ENCODE measurements around the gene FIG4. TPM values are rescaled to one million over a fixed set of nuclear protein-coding genes. Genes with fewer than 3 reads are reported as not detected.

Gene FIG4
- total RNA-seq, 1 experiment from 2014 or later: 21.3 TPM

GRCh38 chr6:109783250-109783986 is 92.3 kb downstream of the FIG4 start:
- ChIA-PET POLR2A (no interaction called here), CTCF (interaction anchor here (0.6 to 5.1 kb wide), 42 partner anchors 8 to 607 kb away, joined by 3 to 97 read pairs (median 4); no protein-coding TSS in a partner anchor)
- TF ChIP-seq STAT6 (CRISPR knock-in tag; conservative IDR thresholded peaks at IDR 0.05; ENCODE audit: low read depth) (no peak), ESRRA (CRISPR knock-in tag; IDR thresholded peaks at IDR 0.05; ENCODE audit: borderline replicate concordance) (no peak), CTCF (IDR thresholded peaks at IDR 0.05) (peak; percentile 39; the same call in 1 of the 2 replicates), MXD4 (CRISPR knock-in tag; IDR thresholded peaks at IDR 0.05; ENCODE audit: borderline replicate concordance) (no peak)
- Mint-ChIP-seq H3K9me3 (no peaks in the 10 kb centered on the region), H3K4me1 (peaks cover 5% of the 10 kb centered on the region; the same call in 1 of the 2 replicates), H3K36me3 (peaks cover 12% of the 10 kb centered on the region), H3K27ac (peak overlapping the region; percentile 8; the same call in 1 of the 2 replicates), H3K4me3 (no peak overlapping the region), H3K27me3 (ENCODE audit: low read depth) (no peaks in the 10 kb centered on the region)
- peak; percentile 95 for ATAC-seq
- peak; percentile 51 for DNase-seq (ENCODE audit: low spot score)

GRCh38 chr6:109787312-109787711 is 96.2 kb downstream of the FIG4 start:
- peaks cover 12% of the 10 kb centered on the region for H3K36me3 Mint-ChIP-seq
- POLR2A ChIA-PET: no interaction called here
- ATAC-seq: no peak
- TF ChIP-seq OVOL2 (CRISPR knock-in tag; IDR thresholded peaks at IDR 0.05; ENCODE audit: borderline replicate concordance): no peak
- TF ChIP-seq GABPB1 (CRISPR knock-in tag; IDR thresholded peaks at IDR 0.05): no peak
- TF ChIP-seq PRRX2 (CRISPR knock-in tag; IDR thresholded peaks at IDR 0.05): no peak
- no peak for TF ChIP-seq ZNF396 (CRISPR knock-in tag; IDR thresholded peaks at IDR 0.05; ENCODE audit: borderline replicate concordance)
- TF ChIP-seq FOXP4 (CRISPR knock-in tag; IDR thresholded peaks at IDR 0.05): no peak
- TF ChIP-seq NFATC4 (CRISPR knock-in tag; IDR thresholded peaks at IDR 0.05): no peak
- CTCF ChIA-PET: interaction anchor here (1.7 kb wide), 1 partner anchor 252 kb away, joined by 10 read pairs; no protein-coding TSS in a partner anchor
- H3K9me3 Mint-ChIP-seq: no peaks in the 10 kb centered on the region
- no peak overlapping the region for H3K27ac Mint-ChIP-seq
- no peaks in the 10 kb centered on the region for H3K27me3 Mint-ChIP-seq (ENCODE audit: low read depth)
- no peak overlapping the region for H3K4me3 Mint-ChIP-seq
- peaks cover 23% of the 10 kb centered on the region for H3K4me1 Mint-ChIP-seq
- no peak for DNase-seq (ENCODE audit: low spot score)

- Mint-ChIP-seq H3K4me1 (peaks cover 28% of the 10 kb centered on the region), H3K27me3 (ENCODE audit: low read depth) (no peaks in the 10 kb centered on the region), H3K36me3 (peaks cover 12% of the 10 kb centered on the region), H3K4me3 (no peak overlapping the region), H3K9me3 (no peaks in the 10 kb centered on the region), H3K27ac (peak overlapping the region; percentile 34; the same call in 1 of the 2 replicates)
- TF ChIP-seq CBFB (CRISPR knock-in tag; IDR thresholded peaks at IDR 0.05; ENCODE audit: low read depth): no peak
- no peak for TF ChIP-seq MYBL2 (CRISPR knock-in tag; IDR thresholded peaks at IDR 0.05)
- no peak for TF ChIP-seq ZNF219 (CRISPR knock-in tag; IDR thresholded peaks at IDR 0.05; ENCODE audit: borderline replicate concordance)
- no peak for TF ChIP-seq ZNF263 (CRISPR knock-in tag; IDR thresholded peaks at IDR 0.05; ENCODE audit: low read depth)
- ATAC-seq: no peak
- DNase-seq (ENCODE audit: low spot score): no peak
- ChIA-PET POLR2A (no interaction called here), CTCF (interaction anchor here (1.7 kb wide), 1 partner anchor 251 kb away, joined by 10 read pairs; no protein-coding TSS in a partner anchor)
Observed at GRCh38 chr6:109788687-109789086, 97.6 kb downstream of the FIG4 start.

Measured in WTC11 (cell line).